Lung (tissue), 12 donors: ENCODE data around the gene WDR1. TPM values are rescaled to one million over a fixed set of nuclear protein-coding genes. Genes with fewer than 3 reads are reported as not detected.
A peak's percentile ranks its signal among the peaks of the same experiment; 100 is the strongest.

Experiments
- ATAC-seq: fragments of 200-7000 bp; cut with Tn5 transposase; one replicate; pipeline ENCODE4 v1.9.1; 2020; ENCODE audit warnings: moderate number of reproducible peaks; ENCODE audit not compliant: insufficient read depth, low FRiP score
- DNase-seq, 3 donors: peaks; one replicate each; pipeline ENCODE4 v3.0.0-alpha.2; 2013 to 2017
- H3K27ac ChIP-seq, 2 donors: one replicate each; pipeline ENCODE4 v1.5.1; 2013; ENCODE audit warnings: mild to moderate bottlenecking in 2 of 2, moderate library complexity in 2 of 2, control low read depth in 1 of 2, inconsistent platforms in 1 of 2, low read depth in 1 of 2, low read length in 1 of 2
- H3K27me3 ChIP-seq, 3 donors: one replicate each; pipeline ENCODE4 v1.5.1; 2013; ENCODE audit warnings: low read length in 2 of 3; ENCODE audit not compliant: control insufficient read depth in 3 of 3, insufficient read depth in 3 of 3
- H3K36me3 ChIP-seq, 4 donors: one replicate each; pipeline ENCODE4 v1.5.1; 2013; ENCODE audit warnings: low read length in 4 of 4, mild to moderate bottlenecking in 1 of 4, moderate library complexity in 1 of 4; ENCODE audit not compliant: control insufficient read depth in 4 of 4, insufficient read depth in 4 of 4
- H3K4me1 ChIP-seq, 5 donors: one replicate each; pipeline ENCODE4 v1.5.1; 2013; ENCODE audit warnings: low read length in 5 of 5, mild to moderate bottlenecking in 2 of 5, moderate library complexity in 1 of 5; ENCODE audit not compliant: control insufficient read depth in 5 of 5, insufficient read depth in 5 of 5
- H3K4me3 ChIP-seq: one replicate; pipeline ENCODE4 v1.5.1; 2013; ENCODE audit warnings: mild to moderate bottlenecking, control low read depth, moderate library complexity
- H3K9ac ChIP-seq, 2 donors: one replicate each; pipeline ENCODE4 v1.5.1; 2013; ENCODE audit warnings: low read length in 2 of 2, control low read depth in 1 of 2; ENCODE audit not compliant: insufficient read depth in 1 of 2
- H3K9me3 ChIP-seq, 4 donors: one replicate each; pipeline ENCODE4 v1.5.1; 2013; ENCODE audit warnings: low read length in 3 of 4, mild to moderate bottlenecking in 1 of 4, moderate library complexity in 1 of 4; ENCODE audit not compliant: control insufficient read depth in 4 of 4, insufficient read depth in 3 of 4
- WGBS, 2 donors: extraction: QIAGEN DNeasy Blood & Tissue Kit; methylation state at CpG; one replicate each; pipeline ENCODE4 v1.1.7; 2013; 5-methylcytosine and 5-hydroxymethylcytosine counted together
- polyA plus RNA-seq, 2 donors: library from polyadenylated mRNA; stranded (reverse); fragments of 200-250 nt; gene quantifications; one replicate each; pipeline ENCODE4 v1.2.1, GENCODE V29; 2013
- total RNA-seq, 2 donors: library from RNA; depleted of rRNA in 1 of 2; stranded (reverse); fragments of >200 nt in 1 of 2; gene quantifications; one replicate each; pipeline ENCODE4 v1.2.1, GENCODE V29; 2014 to 2021
- TF ChIP-seq, protein P1 (sequence below): IDR thresholded peaks from 2 replicates; pipeline ENCODE4 v1.5.1; 2012; ENCODE audit warnings: mild to moderate bottlenecking; ENCODE audit errors: control extremely low read depth, extremely low read depth
- donor health status: control.
- donor health status: control.
- donor health status: Bipolar disorder and iron deficiency.
- donor health status: healthy.
- donor health status: DM: yes; HTN: yes; CAD: no.

WDR1 gene
- total and polyA plus RNA-seq, 4 donors = 72.0 to 325 (median 205) TPM

GRCh38 chr4:10092481-10093270, 23.9 kb downstream of the WDR1 start:
- Histone ChIP-seq H3K4me1 (peaks cover 4 to 50% (median 17%) of the 10 kb centered on the region in 5 donors), H3K27me3 (no peaks in the 10 kb centered on the region), H3K9me3 (no peaks in the 10 kb centered on the region), H3K27ac (peak overlapping the region; percentile 64 to 78), H3K4me3 (no peak overlapping the region), H3K9ac (no peak overlapping the region), H3K36me3 (peaks cover 22 to 81% (median 35%) of the 10 kb centered on the region in 4 donors)
- no peak for ATAC-seq
- 30 to 38% methylated on average over 19 of the region's 19 CpGs for WGBS, 2 donors
- peak in 1 of 3 donors; percentile 22 for DNase-seq
- TF ChIP-seq, protein P1, sequence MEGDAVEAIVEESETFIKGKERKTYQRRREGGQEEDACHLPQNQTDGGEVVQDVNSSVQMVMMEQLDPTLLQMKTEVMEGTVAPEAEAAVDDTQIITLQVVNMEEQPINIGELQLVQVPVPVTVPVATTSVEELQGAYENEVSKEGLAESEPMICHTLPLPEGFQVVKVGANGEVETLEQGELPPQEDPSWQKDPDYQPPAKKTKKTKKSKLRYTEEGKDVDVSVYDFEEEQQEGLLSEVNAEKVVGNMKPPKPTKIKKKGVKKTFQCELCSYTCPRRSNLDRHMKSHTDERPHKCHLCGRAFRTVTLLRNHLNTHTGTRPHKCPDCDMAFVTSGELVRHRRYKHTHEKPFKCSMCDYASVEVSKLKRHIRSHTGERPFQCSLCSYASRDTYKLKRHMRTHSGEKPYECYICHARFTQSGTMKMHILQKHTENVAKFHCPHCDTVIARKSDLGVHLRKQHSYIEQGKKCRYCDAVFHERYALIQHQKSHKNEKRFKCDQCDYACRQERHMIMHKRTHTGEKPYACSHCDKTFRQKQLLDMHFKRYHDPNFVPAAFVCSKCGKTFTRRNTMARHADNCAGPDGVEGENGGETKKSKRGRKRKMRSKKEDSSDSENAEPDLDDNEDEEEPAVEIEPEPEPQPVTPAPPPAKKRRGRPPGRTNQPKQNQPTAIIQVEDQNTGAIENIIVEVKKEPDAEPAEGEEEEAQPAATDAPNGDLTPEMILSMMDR = no peak

- Histone ChIP-seq H3K4me3 (no peak overlapping the region), H3K36me3 (peaks cover 26 to 81% (median 36%) of the 10 kb centered on the region in 4 donors), H3K4me1 (peaks cover 4 to 47% (median 17%) of the 10 kb centered on the region in 5 donors), H3K27ac (peak overlapping the region in 1 of 2 donors; percentile 33), H3K27me3 (no peaks in the 10 kb centered on the region), H3K9me3 (no peaks in the 10 kb centered on the region), H3K9ac (no peak overlapping the region)
- WGBS, 2 donors = 95 to 96% methylated on average over 19 of the region's 19 CpGs
- ATAC-seq (no peak), DNase-seq (no peak)
- TF ChIP-seq, protein P1 = no peak
Measured at GRCh38 chr4:10091531-10092181, 24.9 kb downstream of the WDR1 start.

- DNase-seq (no peak), ATAC-seq (no peak)
- H3K27ac ChIP-seq = no peak overlapping the region
- peaks cover 4 to 40% (median 16%) of the 10 kb centered on the region in 5 donors for H3K4me1 ChIP-seq
- no peak overlapping the region for H3K9ac ChIP-seq
- H3K9me3 ChIP-seq = no peaks in the 10 kb centered on the region
- TF ChIP-seq, protein P1 = no peak
- H3K27me3 ChIP-seq = no peaks in the 10 kb centered on the region
- WGBS, 2 donors = 94% methylated on average over 21 of the region's 21 CpGs
- peaks cover 31 to 83% (median 37%) of the 10 kb centered on the region in 4 donors for H3K36me3 ChIP-seq
- H3K4me3 ChIP-seq = no peak overlapping the region
Measured at GRCh38 chr4:10090467-10091250, 25.9 kb downstream of the WDR1 start.
